Vagina (tissue), 2 donors: Measurements from ENCODE around the gene C3orf62. TPM values are rescaled to one million over a fixed set of nuclear protein-coding genes. Genes with fewer than 3 reads are reported as not detected.
A peak's percentile ranks its signal among the peaks of the same experiment; 100 is the strongest.

ENCODE experiments used
- DNase-seq, 2 donors: peaks; one replicate each; pipeline ENCODE4 v3.0.0-alpha.2; 2017; ENCODE audit errors: extremely low spot score in 2 of 2
- H3K27ac ChIP-seq: fragments of 200-600 bp; sonication (generic); one replicate; pipeline ENCODE4 v1.5.1; 2019
- H3K27me3 ChIP-seq: fragments of 200-600 bp; sonication (generic); one replicate; pipeline ENCODE4 v1.5.1; 2019
- H3K36me3 ChIP-seq, 2 donors: fragments of 200-600 bp; sonication (generic); one replicate each; pipeline ENCODE4 v1.5.1; 2017 to 2019
- H3K4me1 ChIP-seq: fragments of 200-600 bp; sonication (generic); one replicate; pipeline ENCODE4 v1.5.1; 2019
- H3K4me3 ChIP-seq, 2 donors: fragments of 200-600 bp; sonication (generic); 1 replicate in 1 of 2; 2 replicates in 1 of 2; pipeline ENCODE4 v1.5.1; 2016 to 2019
- H3K9me3 ChIP-seq: fragments of 200-600 bp; sonication (generic); one replicate; pipeline ENCODE4 v1.5.1; 2019
- CTCF ChIP-seq, 3 experiments: fragments of 450-650 bp in 2 of 3; fragments of 200-600 bp in 1 of 3; sonication (generic) in 1 of 3; IDR thresholded peaks; one replicate each; pipeline ENCODE4 v1.5.1; 2017 to 2019; ENCODE audit warnings: antibody characterized with exemption in 3 of 3, mild to moderate bottlenecking in 2 of 3, moderate library complexity in 2 of 3
- POLR2A ChIP-seq, 2 donors: fragments of 450-650 bp; IDR thresholded peaks; one replicate each; pipeline ENCODE4 v1.6.1; 2017; ENCODE audit warnings: antibody characterized with exemption in 2 of 2, mild to moderate bottlenecking in 2 of 2, moderate library complexity in 2 of 2
- POLR2AphosphoS5 ChIP-seq, 2 donors: sonication (generic); formaldehyde crosslinking; IDR thresholded peaks; one replicate each; pipeline ENCODE4 v1.9.0; 2017; ENCODE audit warnings: antibody characterized with exemption in 2 of 2, mild to moderate bottlenecking in 2 of 2, low read depth in 1 of 2; ENCODE audit not compliant: insufficient read depth in 1 of 2
- intact Hi-C: fragments of 100-400 bp; cut with DNase I; formaldehyde crosslinking; loops from one replicate; pipeline ENCODE4 v1.15.1; 2023
- total RNA-seq: library from RNA; depleted of rRNA; stranded (reverse); fragments of >200 nt; gene quantifications from one replicate; pipeline ENCODE4 v1.2.3, GENCODE V29; 2016

C3orf62 gene
- 17.9 TPM for total RNA-seq

DNA sequence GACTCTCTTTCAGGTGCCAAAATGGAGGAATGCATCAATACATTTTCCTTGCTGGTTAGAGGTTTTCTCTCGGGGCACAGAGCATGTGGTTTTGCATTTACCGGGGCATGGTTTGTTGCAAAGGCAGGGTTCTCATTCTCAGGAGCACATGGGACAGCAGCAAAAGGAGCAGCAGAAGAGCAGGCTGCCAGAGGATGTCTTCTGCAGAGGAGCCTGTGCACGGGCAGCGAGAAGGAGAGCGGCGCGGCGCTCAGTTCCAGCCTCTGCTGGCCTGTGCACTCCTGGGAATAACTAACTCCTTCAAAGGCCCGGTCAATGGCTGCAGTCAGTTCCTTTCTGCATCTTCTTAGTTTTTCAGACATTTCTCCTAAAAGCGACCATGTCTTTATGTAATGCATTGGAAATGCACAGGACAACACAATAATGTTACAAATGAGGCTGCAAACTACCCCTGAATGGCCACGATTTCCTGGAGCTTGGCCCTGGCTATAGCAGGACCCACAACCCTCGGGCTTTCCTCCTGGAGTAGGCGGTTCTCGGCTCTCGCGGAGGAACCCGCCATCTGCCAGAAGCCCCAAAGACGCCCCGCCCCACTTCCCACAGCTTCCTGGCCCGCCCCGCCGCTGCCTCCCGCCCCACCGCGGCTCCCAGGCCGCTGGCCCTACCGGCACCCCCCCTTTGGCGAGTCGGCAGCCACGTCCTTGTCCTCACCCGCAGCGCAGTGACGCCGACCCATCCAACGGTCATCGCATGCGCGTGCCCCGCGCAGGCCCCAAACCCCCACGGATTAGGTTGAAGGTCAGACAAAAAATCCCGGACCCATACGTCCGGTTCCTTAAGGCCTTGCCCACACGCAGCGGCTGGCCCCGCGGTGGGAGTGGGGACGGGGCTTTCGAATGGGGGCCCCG is at the start of gene C3orf62:
Gene C3orf62 (minus strand): TSS at position 758 of the 908 bp plus-strand sequence. CDS start 360 bp downstream, at position 398.
- H3K27me3 ChIP-seq, result no peaks in the 10 kb centered on the region
- TF ChIP-seq CTCF (IDR thresholded peaks at IDR 0.05) (peak in 1 of 3 experiments; percentile 13), POLR2AphosphoS5 (IDR thresholded peaks at IDR 0.05; ENCODE audit: insufficient read depth in 1 of 2, low read depth in 1 of 2) (peak; percentile 7 to 85), POLR2A (IDR thresholded peaks at IDR 0.05) (peak in 1 of 2 donors; percentile 22)
- intact Hi-C loops, result loop anchor here (5.0 to 10.0 kb wide), 2 partner anchors 102 to 396 kb away; partner anchors contain the start of genes APEH and KLHDC8B
- DNase-seq, result peak in 1 of 2 donors; percentile 89
- peak within 1 kb of the TSS; percentile 33 to 54 for H3K4me3 ChIP-seq
- H3K27ac ChIP-seq, result peak within 1 kb of the TSS; percentile 94
- H3K4me1 ChIP-seq, result peaks cover 38% of the 10 kb centered on the region
- H3K9me3 ChIP-seq, result no peaks in the 10 kb centered on the region
- H3K36me3 ChIP-seq, result peaks cover 0 to 7% of the 10 kb centered on the region in 2 donors

- H3K4me3 ChIP-seq, result no peak overlapping the region
- H3K4me1 ChIP-seq, result no peaks in the 10 kb centered on the region
- TF ChIP-seq CTCF (IDR thresholded peaks at IDR 0.05) (no peak), POLR2A (IDR thresholded peaks at IDR 0.05) (no peak), POLR2AphosphoS5 (IDR thresholded peaks at IDR 0.05; ENCODE audit: insufficient read depth in 1 of 2, low read depth in 1 of 2) (no peak)
- DNase-seq, result no peak
- H3K27ac ChIP-seq, result no peak overlapping the region
- intact Hi-C loops, result no loop called here
- peaks cover 0 to 83% of the 10 kb centered on the region in 2 donors for H3K36me3 ChIP-seq
- H3K9me3 ChIP-seq, result no peaks in the 10 kb centered on the region
- H3K27me3 ChIP-seq, result no peaks in the 10 kb centered on the region
Measured at GRCh38 chr3:49324768-49325167, 47.7 kb upstream of the C3orf62 start.

- Histone ChIP-seq H3K9me3 (no peaks in the 10 kb centered on the region), H3K27ac (no peak overlapping the region), H3K4me3 (no peak overlapping the region), H3K4me1 (no peaks in the 10 kb centered on the region), H3K36me3 (peaks cover 0 to 58% of the 10 kb centered on the region in 2 donors), H3K27me3 (no peaks in the 10 kb centered on the region)
- intact Hi-C loops, result no loop called here
- DNase-seq, result no peak
- TF ChIP-seq POLR2A (IDR thresholded peaks at IDR 0.05) (no peak), POLR2AphosphoS5 (IDR thresholded peaks at IDR 0.05; ENCODE audit: insufficient read depth in 1 of 2, low read depth in 1 of 2) (no peak), CTCF (IDR thresholded peaks at IDR 0.05) (no peak)
Measured at GRCh38 chr3:49316696-49317457, 39.8 kb upstream of the C3orf62 start.

- intact Hi-C loops, result no loop called here
- H3K9me3 ChIP-seq, result no peaks in the 10 kb centered on the region
- no peak for DNase-seq
- no peak overlapping the region for H3K27ac ChIP-seq
- H3K36me3 ChIP-seq, result peaks cover 0 to 56% of the 10 kb centered on the region in 2 donors
- H3K4me3 ChIP-seq, result no peak overlapping the region
- H3K27me3 ChIP-seq, result no peaks in the 10 kb centered on the region
- no peaks in the 10 kb centered on the region for H3K4me1 ChIP-seq
- TF ChIP-seq CTCF (IDR thresholded peaks at IDR 0.05) (no peak), POLR2A (IDR thresholded peaks at IDR 0.05) (no peak), POLR2AphosphoS5 (IDR thresholded peaks at IDR 0.05; ENCODE audit: insufficient read depth in 1 of 2, low read depth in 1 of 2) (no peak)
Measured at GRCh38 chr3:49313896-49314688, 37.1 kb upstream of the C3orf62 start.
